Ishikawa (cell line): ENCODE data around the gene MLX.

Experiments used
- CREB1 ChIP-seq: IDR thresholded peaks from 2 replicates; pipeline ENCODE4 v1.6.1; 2012; ENCODE audit warnings: low read depth
- EGR1 ChIP-seq: IDR thresholded peaks from 2 replicates; pipeline ENCODE4 v1.6.1; 2012
- EP300 ChIP-seq: IDR thresholded peaks from 2 replicates; pipeline ENCODE4 v1.6.1; 2012; ENCODE audit warnings: borderline replicate concordance
- FOXM1 ChIP-seq: IDR thresholded peaks from 2 replicates; pipeline ENCODE4 v1.6.1; 2012; ENCODE audit warnings: low read depth, borderline replicate concordance
- MAX ChIP-seq: IDR thresholded peaks from 2 replicates; pipeline ENCODE4 v1.6.1; 2012
- RAD21 ChIP-seq: IDR thresholded peaks from 2 replicates; pipeline ENCODE4 v1.6.1; 2012; ENCODE audit warnings: low read depth
- TAF1 ChIP-seq: IDR thresholded peaks from 2 replicates; pipeline ENCODE4 v1.6.1; 2012; ENCODE audit warnings: low read depth, mild to moderate bottlenecking
- TEAD4 ChIP-seq: IDR thresholded peaks from 2 replicates; pipeline ENCODE4 v1.6.1; 2012
- USF1 ChIP-seq: IDR thresholded peaks from 2 replicates; pipeline ENCODE4 v1.6.1; 2012
- YY1 ChIP-seq: IDR thresholded peaks from 2 replicates; pipeline ENCODE4 v1.6.1; 2012; ENCODE audit warnings: low read depth
- ZBTB7A ChIP-seq: IDR thresholded peaks from 2 replicates; pipeline ENCODE4 v1.6.1; 2012; ENCODE audit warnings: low read depth
- TF ChIP-seq, protein P1 (sequence below): IDR thresholded peaks from 2 replicates; pipeline ENCODE4 v1.6.1; 2012; ENCODE audit warnings: low read depth, mild to moderate bottlenecking

- TF ChIP-seq FOXM1 = no peak
- TF ChIP-seq USF1 = no peak
- no peak for TF ChIP-seq ZBTB7A
- TF ChIP-seq, protein P1, sequence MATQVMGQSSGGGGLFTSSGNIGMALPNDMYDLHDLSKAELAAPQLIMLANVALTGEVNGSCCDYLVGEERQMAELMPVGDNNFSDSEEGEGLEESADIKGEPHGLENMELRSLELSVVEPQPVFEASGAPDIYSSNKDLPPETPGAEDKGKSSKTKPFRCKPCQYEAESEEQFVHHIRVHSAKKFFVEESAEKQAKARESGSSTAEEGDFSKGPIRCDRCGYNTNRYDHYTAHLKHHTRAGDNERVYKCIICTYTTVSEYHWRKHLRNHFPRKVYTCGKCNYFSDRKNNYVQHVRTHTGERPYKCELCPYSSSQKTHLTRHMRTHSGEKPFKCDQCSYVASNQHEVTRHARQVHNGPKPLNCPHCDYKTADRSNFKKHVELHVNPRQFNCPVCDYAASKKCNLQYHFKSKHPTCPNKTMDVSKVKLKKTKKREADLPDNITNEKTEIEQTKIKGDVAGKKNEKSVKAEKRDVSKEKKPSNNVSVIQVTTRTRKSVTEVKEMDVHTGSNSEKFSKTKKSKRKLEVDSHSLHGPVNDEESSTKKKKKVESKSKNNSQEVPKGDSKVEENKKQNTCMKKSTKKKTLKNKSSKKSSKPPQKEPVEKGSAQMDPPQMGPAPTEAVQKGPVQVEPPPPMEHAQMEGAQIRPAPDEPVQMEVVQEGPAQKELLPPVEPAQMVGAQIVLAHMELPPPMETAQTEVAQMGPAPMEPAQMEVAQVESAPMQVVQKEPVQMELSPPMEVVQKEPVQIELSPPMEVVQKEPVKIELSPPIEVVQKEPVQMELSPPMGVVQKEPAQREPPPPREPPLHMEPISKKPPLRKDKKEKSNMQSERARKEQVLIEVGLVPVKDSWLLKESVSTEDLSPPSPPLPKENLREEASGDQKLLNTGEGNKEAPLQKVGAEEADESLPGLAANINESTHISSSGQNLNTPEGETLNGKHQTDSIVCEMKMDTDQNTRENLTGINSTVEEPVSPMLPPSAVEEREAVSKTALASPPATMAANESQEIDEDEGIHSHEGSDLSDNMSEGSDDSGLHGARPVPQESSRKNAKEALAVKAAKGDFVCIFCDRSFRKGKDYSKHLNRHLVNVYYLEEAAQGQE = no peak
- no peak for TF ChIP-seq MAX
- TF ChIP-seq EGR1 = no peak
- TF ChIP-seq TAF1 = no peak
- TF ChIP-seq YY1 = no peak
- no peak for TF ChIP-seq EP300
- TF ChIP-seq TEAD4 = no peak
- TF ChIP-seq RAD21 = no peak
- TF ChIP-seq CREB1 = no peak
Observed at GRCh38 chr17:42544874-42545283, 22.0 kb upstream of the MLX start.
